Measurements from ENCODE around the gene GIMAP6. TPM values are rescaled to one million over a fixed set of nuclear protein-coding genes. Genes with fewer than 3 reads are reported as not detected.

GIMAP6 gene
- total and polyA plus RNA-seq, 2 experiments from 2014 or later: not detected

GRCh38 chr7:150648353-150649079, 16.3 kb upstream of the GIMAP6 start:
- H3K4me1 ChIP-seq (ENCODE audit: insufficient read depth): no peaks in the 10 kb centered on the region
- H2AFZ ChIP-seq: no peak overlapping the region
- no peak overlapping the region for H3K9ac ChIP-seq
- no peaks in the 10 kb centered on the region for H3K9me3 ChIP-seq (ENCODE audit: low read depth)
- in situ Hi-C loops (cut with MboI): no loop called here
- WGBS, 2 experiments (ENCODE audit: low coverage in 1 of 2, low lambda C conversion rate in 2 of 2, missing lambda C conversion rate in 2 of 2): 21 to 24% methylated on average over 3 of the region's 3 CpGs
- H3K27ac ChIP-seq: no peak overlapping the region
- H3K36me3 ChIP-seq (ENCODE audit: low read depth): no peaks in the 10 kb centered on the region
- H3K79me2 ChIP-seq (ENCODE audit: insufficient read depth): no peaks in the 10 kb centered on the region
- H3K4me2 ChIP-seq (ENCODE audit: unreplicated experiment): no peak overlapping the region
- H3K27me3 ChIP-seq (replicated peaks; ENCODE audit: insufficient read depth): no peaks in the 10 kb centered on the region
- no peak for DNase-seq
- no peaks in the 10 kb centered on the region for H3K9me2 ChIP-seq (ENCODE audit: insufficient read depth)
- TF ChIP-seq EZH2phosphoT487 (IDR thresholded peaks at IDR 0.05; ENCODE audit: insufficient read depth, low read depth) (no peak), EZH2 (IDR thresholded peaks at IDR 0.05; ENCODE audit: insufficient read depth, poor library complexity, severe bottlenecking) (no peak)
- no peak overlapping the region for H3K4me3 ChIP-seq
- H3F3A ChIP-seq (ENCODE audit: insufficient read depth): no peaks in the 10 kb centered on the region
- no peaks in the 10 kb centered on the region for H4K20me1 ChIP-seq (ENCODE audit: insufficient read depth)

GRCh38 chr7:150645259-150646020, 13.3 kb upstream of the GIMAP6 start:
- WGBS, 2 experiments (ENCODE audit: low coverage in 1 of 2, low lambda C conversion rate in 2 of 2, missing lambda C conversion rate in 2 of 2): 16 to 25% methylated on average over 6 of the region's 6 CpGs
- H3F3A ChIP-seq (ENCODE audit: insufficient read depth): no peaks in the 10 kb centered on the region
- H3K79me2 ChIP-seq (ENCODE audit: insufficient read depth): no peaks in the 10 kb centered on the region
- in situ Hi-C loops (cut with MboI): no loop called here
- H3K27me3 ChIP-seq (replicated peaks; ENCODE audit: insufficient read depth): no peaks in the 10 kb centered on the region
- H3K36me3 ChIP-seq (ENCODE audit: low read depth): no peaks in the 10 kb centered on the region
- DNase-seq: no peak
- no peak overlapping the region for H2AFZ ChIP-seq
- no peaks in the 10 kb centered on the region for H4K20me1 ChIP-seq (ENCODE audit: insufficient read depth)
- no peaks in the 10 kb centered on the region for H3K9me2 ChIP-seq (ENCODE audit: insufficient read depth)
- no peak overlapping the region for H3K9ac ChIP-seq
- H3K4me2 ChIP-seq (ENCODE audit: unreplicated experiment): no peak overlapping the region
- H3K9me3 ChIP-seq (ENCODE audit: low read depth): no peaks in the 10 kb centered on the region
- no peak overlapping the region for H3K4me3 ChIP-seq
- TF ChIP-seq EZH2 (IDR thresholded peaks at IDR 0.05; ENCODE audit: insufficient read depth, poor library complexity, severe bottlenecking) (no peak), EZH2phosphoT487 (IDR thresholded peaks at IDR 0.05; ENCODE audit: insufficient read depth, low read depth) (no peak)
- no peaks in the 10 kb centered on the region for H3K4me1 ChIP-seq (ENCODE audit: insufficient read depth)
- no peak overlapping the region for H3K27ac ChIP-seq

- in situ Hi-C loops (cut with MboI): no loop called here
- no peak overlapping the region for H2AFZ ChIP-seq
- H3K9me3 ChIP-seq (ENCODE audit: low read depth): no peaks in the 10 kb centered on the region
- no peak overlapping the region for H3K27ac ChIP-seq
- no peaks in the 10 kb centered on the region for H3K9me2 ChIP-seq (ENCODE audit: insufficient read depth)
- no peaks in the 10 kb centered on the region for H3K4me1 ChIP-seq (ENCODE audit: insufficient read depth)
- no peaks in the 10 kb centered on the region for H4K20me1 ChIP-seq (ENCODE audit: insufficient read depth)
- H3K36me3 ChIP-seq (ENCODE audit: low read depth): no peaks in the 10 kb centered on the region
- H3K27me3 ChIP-seq (replicated peaks; ENCODE audit: insufficient read depth): no peaks in the 10 kb centered on the region
- no peak for TF ChIP-seq EZH2phosphoT487 (IDR thresholded peaks at IDR 0.05; ENCODE audit: insufficient read depth, low read depth)
- TF ChIP-seq EZH2 (IDR thresholded peaks at IDR 0.05; ENCODE audit: insufficient read depth, poor library complexity, severe bottlenecking): no peak
- no peak overlapping the region for H3K4me3 ChIP-seq
- no peaks in the 10 kb centered on the region for H3F3A ChIP-seq (ENCODE audit: insufficient read depth)
- H3K79me2 ChIP-seq (ENCODE audit: insufficient read depth): no peaks in the 10 kb centered on the region
- DNase-seq: no peak
- 23 to 26% methylated on average over 5 of the region's 5 CpGs for WGBS, 2 experiments (ENCODE audit: low coverage in 1 of 2, low lambda C conversion rate in 2 of 2, missing lambda C conversion rate in 2 of 2)
- no peak overlapping the region for H3K4me2 ChIP-seq (ENCODE audit: unreplicated experiment)
- H3K9ac ChIP-seq: no peak overlapping the region
Observed at GRCh38 chr7:150642926-150643325, 10.7 kb upstream of the GIMAP6 start.

GRCh38 chr7:150641854-150642253, 9.7 kb upstream of the GIMAP6 start:
- H3K4me2 ChIP-seq (ENCODE audit: unreplicated experiment): no peak overlapping the region
- H3K4me3 ChIP-seq: no peak overlapping the region
- H3F3A ChIP-seq (ENCODE audit: insufficient read depth): no peaks in the 10 kb centered on the region
- H3K27ac ChIP-seq: no peak overlapping the region
- H3K36me3 ChIP-seq (ENCODE audit: low read depth): no peaks in the 10 kb centered on the region
- no peak for DNase-seq
- H2AFZ ChIP-seq: no peak overlapping the region
- H3K27me3 ChIP-seq (replicated peaks; ENCODE audit: insufficient read depth): no peaks in the 10 kb centered on the region
- H3K79me2 ChIP-seq (ENCODE audit: insufficient read depth): no peaks in the 10 kb centered on the region
- no peaks in the 10 kb centered on the region for H4K20me1 ChIP-seq (ENCODE audit: insufficient read depth)
- H3K9ac ChIP-seq: no peak overlapping the region
- in situ Hi-C loops (cut with MboI): no loop called here
- no peaks in the 10 kb centered on the region for H3K9me3 ChIP-seq (ENCODE audit: low read depth)
- no peak for TF ChIP-seq EZH2 (IDR thresholded peaks at IDR 0.05; ENCODE audit: insufficient read depth, poor library complexity, severe bottlenecking)
- no peak for TF ChIP-seq EZH2phosphoT487 (IDR thresholded peaks at IDR 0.05; ENCODE audit: insufficient read depth, low read depth)
- H3K9me2 ChIP-seq (ENCODE audit: insufficient read depth): no peaks in the 10 kb centered on the region
- no peaks in the 10 kb centered on the region for H3K4me1 ChIP-seq (ENCODE audit: insufficient read depth)

All from GM23248 (cell line).